Stimulated activated CD8-positive, alpha-beta memory T cell treated with anti-CD3 and anti-CD28 coated beads, Interleukin-2, amount 100 ng/mL, for 48 hours (primary cell): ENCODE results near the gene TAS2R43.
"Not testable (repeated sequence)": the region's sequence is repeated elsewhere in the genome, so short reads cannot be mapped to it uniquely, and the experiment has no call there.

Source experiments
- DNase-seq, 2 donors: peaks; one replicate each; pipeline ENCODE4 v3.0.0-alpha.2; 2020; ENCODE audit warnings: low read depth in 2 of 2

TAS2R43 gene

GRCh38 chr12:11059784-11060183 lies 32.3 kb downstream of the TAS2R43 start:
- no peak for DNase-seq

DNA sequence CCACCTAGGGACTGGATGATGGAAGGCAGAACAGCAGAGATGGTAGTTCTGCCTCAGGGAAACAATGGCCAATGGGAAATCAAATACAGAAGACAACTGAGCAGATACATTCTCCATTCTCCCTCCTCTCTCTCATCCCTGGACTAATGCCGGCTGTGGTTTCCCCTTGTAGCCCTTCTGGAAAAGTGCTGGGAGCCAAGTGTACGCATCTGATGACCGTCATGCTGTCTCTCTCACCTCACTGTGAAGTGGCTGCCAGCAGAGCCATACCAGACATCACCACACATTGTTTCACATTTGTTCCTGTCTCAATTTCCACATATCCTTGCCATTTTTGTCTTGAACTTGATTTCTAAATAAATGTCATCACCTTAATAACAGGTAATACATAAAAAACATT lies 33.1 kb downstream of the TAS2R43 start:
- no peak for DNase-seq

DNA sequence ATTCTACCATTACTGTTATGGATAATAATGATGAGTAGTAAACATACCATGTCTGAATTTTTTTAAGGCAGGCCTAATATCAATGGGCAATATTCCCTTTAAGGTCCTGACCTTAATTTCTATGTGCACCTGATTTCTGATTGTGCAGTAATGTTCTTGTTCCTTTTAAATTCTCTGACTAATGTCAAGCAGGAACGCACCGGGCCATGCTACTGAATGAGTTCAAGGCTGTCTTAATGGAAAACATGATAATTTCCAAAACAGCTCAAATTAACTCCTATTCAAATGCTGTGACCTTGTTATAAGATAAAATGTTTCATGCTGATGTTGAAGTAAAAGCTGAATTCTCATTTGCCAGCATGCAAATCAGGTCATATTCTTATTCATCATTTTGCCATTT lies 36.8 kb downstream of the TAS2R43 start:
- DNase-seq = no peak

DNA sequence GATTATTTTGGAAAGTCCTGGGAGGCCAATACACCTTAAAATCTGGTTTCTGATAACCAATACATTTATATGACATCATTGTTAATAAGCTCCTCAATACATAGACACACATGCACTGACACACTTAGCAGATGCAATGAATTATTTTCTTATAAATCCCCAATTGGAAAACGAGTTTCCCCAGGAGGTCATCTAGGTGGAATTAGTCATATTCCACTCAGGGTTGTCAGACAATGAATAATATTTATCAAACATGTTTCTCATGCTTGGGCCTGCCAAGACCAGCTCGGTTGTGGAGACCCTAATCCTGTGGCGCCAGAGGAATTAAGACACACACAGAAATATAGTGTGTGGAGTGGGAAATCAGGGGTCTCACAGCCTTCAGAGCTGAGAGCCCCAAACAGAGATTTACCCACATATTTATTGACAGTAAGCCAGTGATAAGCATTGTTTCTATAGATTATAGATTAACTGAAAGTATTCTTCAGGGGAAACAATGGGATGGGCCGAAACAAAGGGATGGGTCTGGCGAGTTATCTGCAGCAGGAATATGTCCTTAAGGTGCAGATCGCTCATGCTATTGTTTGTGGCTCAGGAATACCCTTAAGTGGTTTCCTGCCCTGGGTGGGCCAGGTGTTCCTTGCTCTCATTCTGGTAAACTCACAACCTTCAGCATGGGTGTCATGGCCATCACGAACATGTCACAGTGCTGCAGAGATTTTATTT lies 42.1 kb downstream of the TAS2R43 start:
- not testable (repeated sequence) for DNase-seq

- not testable (repeated sequence) for DNase-seq
Measured at GRCh38 chr12:11041366-11041765, 50.7 kb downstream of the TAS2R43 start.
